GM10266 (cell line): ENCODE results near the gene CDYL.
"Not testable (repeated sequence)": the region's sequence is repeated elsewhere in the genome, so short reads cannot be mapped to it uniquely, and the experiment has no call there.

Experiments used
- DNase-seq: peaks from one replicate; pipeline ENCODE4 v3.0.0; 2012; ENCODE audit errors: extremely low spot score
- TF ChIP-seq, protein P1 (sequence below): IDR thresholded peaks from 2 replicates; pipeline ENCODE4 v1.5.1; 2012; ENCODE audit warnings: mild to moderate bottlenecking, low read depth; ENCODE audit not compliant: control insufficient read depth, insufficient read depth; ENCODE audit errors: missing control alignments

The CDYL gene

DNA sequence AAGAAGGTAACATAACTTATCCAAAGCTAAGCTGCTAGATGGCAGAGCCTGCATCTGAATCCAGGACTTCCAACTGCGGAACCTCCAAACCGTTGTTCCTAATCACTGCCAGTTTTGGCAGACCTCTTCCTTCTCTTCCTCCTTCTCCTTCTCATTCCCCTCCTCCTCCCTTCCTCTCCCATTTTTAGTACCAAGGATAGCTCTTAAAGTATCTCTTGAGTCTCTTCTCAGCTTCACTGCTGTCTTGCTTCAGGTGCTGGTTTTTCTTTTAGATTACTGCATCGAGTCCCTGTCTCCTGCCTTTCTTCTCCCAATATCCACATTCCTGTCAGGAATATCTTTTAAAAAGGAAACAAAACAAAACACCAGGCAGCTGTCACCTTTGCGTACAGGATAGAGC lies 77.1 kb downstream of the CDYL start:
- TF ChIP-seq, protein P1, sequence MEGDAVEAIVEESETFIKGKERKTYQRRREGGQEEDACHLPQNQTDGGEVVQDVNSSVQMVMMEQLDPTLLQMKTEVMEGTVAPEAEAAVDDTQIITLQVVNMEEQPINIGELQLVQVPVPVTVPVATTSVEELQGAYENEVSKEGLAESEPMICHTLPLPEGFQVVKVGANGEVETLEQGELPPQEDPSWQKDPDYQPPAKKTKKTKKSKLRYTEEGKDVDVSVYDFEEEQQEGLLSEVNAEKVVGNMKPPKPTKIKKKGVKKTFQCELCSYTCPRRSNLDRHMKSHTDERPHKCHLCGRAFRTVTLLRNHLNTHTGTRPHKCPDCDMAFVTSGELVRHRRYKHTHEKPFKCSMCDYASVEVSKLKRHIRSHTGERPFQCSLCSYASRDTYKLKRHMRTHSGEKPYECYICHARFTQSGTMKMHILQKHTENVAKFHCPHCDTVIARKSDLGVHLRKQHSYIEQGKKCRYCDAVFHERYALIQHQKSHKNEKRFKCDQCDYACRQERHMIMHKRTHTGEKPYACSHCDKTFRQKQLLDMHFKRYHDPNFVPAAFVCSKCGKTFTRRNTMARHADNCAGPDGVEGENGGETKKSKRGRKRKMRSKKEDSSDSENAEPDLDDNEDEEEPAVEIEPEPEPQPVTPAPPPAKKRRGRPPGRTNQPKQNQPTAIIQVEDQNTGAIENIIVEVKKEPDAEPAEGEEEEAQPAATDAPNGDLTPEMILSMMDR, result no peak
- no peak for DNase-seq

DNA sequence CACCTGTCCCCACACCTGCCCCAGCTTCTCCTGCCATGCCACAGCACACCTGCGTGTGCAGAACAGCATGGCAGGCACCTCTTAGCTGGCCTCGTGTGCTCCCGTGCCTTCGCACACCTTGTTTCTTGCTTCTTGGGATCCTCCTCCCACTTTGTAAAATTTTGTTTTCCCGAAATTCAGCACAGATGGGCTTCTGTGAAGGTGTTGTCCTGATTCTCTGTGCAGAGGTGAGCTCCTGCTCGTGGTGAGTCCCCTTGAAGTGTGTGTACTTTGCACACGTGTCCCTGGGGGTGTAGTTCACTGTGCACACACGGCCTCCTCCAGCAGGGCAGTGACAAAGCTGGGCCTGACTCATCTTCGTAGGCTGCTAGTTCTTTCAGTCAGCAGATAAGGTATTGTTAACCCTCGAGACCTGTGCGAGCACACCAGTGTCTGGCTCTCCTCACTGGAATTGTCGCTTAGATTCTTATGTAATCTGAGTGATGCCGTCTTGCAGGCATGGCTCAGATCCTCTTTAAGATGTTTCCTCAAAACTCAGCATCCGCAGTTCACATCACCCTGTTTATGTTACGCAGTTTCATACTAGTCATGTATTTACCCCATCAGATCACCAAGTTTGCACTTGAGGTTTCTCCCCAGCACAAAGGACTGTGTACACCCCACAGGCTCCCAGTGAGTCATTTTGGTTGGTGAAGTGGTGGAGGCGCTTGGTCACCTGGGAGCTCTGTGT lies 77.7 kb downstream of the CDYL start:
- TF ChIP-seq, protein P1, result no peak
- DNase-seq, result no peak

DNA sequence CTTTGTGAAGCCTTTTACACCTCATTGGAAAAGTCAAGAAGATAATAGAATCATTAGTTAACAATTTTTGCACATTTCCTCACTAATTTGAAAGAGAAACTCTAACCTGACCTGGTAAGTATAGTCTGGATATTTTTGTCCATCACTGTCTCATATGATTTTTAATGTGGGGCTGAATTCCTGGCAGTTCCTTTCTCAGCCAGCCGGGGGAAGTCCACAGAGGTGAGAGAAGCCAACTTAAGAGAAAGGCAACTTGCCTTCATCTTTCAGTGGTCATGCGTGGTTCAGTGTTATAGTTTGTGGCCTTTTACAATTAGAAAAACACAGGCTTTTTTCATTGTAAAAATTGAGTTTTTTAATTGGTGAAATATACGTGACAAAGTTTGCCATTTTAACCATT lies 80.6 kb downstream of the CDYL start:
- TF ChIP-seq, protein P1, result no peak
- DNase-seq, result no peak

DNA sequence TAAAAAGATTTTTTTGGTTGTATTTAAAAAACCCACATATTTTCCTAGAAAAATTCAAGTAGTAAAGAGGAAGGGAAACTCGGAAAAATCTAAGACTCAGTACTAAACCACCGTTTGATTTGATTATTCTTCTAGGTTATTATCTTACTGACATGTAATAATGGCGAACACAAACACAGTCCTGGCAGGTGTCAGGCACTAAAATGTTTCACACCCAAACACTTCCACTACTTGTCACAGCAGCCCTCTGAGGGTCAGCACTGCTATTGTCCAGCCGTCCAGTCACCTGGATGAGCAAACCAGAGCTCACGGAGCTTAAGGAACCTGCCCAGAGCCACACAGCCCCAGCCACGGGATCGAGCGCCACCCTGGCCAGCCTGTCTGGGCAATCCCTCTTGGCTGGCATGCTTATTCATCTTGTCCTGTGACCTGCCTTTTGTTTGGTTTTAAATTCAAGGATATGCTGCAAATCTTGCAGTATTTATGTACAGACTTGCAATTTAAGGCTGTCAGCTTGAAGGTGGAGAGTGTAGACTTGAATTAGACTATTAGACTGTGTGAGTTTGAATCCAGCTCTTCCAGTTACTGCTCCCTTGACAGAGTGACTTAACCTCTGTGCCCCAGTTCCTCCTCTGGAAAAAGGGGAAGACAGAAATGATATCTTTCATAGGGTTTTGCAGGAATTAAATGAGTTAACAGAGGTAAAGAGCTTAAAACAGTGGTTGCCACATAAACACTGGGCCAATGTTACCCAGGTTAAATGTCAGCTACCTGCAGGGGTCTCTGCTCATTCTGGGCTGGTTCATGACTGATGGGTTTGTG lies 82.2 kb downstream of the CDYL start:
- TF ChIP-seq, protein P1, result no peak
- no peak for DNase-seq

DNA sequence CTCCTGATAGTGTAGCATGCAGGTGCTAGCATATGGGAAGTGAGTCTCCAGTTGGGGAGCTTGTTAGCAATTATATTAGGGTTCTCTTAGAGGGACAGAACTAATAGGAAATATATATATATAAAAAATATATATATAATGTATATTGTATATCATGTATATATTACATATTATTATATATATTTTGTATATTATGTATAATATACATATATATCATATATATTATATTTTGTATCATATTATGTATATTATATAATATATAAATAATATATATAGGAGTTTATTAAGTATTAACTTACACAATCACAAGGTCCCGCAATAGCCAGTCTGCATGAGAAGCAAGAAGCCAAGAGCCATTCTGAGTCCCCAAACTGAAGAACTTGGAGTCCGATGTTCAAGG lies 84.2 kb downstream of the CDYL start:
- no peak for DNase-seq
- TF ChIP-seq, protein P1, result no peak

DNA sequence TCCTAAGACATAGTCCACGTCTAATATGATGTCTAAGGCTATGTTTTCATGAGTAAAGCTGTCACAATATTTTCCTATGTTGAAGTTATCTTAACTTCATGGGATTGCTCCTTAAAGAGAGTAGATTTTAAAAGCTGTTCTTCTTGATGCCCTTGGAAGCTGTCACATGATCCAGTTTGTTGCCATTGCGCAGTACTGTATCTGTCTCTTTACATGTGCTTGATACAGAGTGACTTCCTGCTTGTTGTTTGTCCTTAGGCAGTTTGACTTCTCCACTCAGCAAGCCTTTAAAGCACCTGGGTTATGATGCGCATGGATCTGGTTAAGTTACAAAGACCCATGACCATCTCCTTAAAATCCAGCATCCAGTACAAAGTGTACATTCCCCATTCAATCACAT lies 85.4 kb downstream of the CDYL start:
- DNase-seq, result no peak
- TF ChIP-seq, protein P1, result no peak

DNA sequence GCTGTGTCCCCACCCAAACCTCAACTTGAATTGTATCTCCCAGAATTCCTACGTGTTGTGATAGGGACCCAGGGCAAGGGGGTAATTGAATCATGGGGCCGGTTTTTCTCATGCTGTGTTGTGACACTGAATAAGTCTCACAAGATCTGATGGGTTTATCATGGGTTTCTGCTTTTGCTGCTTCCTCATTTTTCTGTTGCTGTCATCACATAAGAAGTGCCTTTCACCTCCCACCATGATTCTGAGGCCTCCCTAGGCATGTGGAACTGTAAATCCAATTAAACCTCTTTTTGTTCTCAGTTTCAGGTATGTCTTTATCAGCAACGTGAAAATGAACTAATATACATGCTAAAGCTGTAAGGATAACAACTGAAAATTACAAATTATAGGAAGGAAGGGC lies 88.3 kb downstream of the CDYL start:
- TF ChIP-seq, protein P1, result no peak
- no peak for DNase-seq

DNA sequence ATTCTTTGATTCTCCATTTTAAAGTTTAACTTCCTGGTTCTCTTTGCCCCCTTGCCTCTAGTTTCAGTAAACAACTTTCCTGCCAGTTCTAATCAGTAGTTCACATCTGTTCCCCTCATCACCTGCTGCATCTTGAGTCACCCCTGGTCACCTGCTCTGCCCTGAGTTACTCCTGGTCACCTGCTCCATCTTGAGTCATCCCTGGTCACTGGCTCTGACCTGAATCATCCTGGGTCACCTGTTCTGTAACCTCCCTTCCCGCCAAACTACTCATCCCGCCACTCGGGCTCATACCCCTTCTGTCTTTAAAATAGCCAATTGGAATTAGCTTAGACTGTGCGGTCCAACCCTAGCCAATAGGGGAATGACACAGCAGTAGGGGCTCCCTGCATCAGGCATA lies 88.8 kb downstream of the CDYL start:
- DNase-seq, result not testable (repeated sequence)
